Activated CD4-positive, CD25-positive, alpha-beta regulatory T cell (primary cell): ENCODE data around the gene PTH1R.

ENCODE experiments used
- DNase-seq, 4 experiments: peaks; one replicate each; lab custom pipeline; 2025; lab: John Stamatoyannopoulos, UW

PTH1R gene

GRCh38 chr3:46913644-46914043, 36.1 kb downstream of the PTH1R start:
- no peak for DNase-seq

GRCh38 chr3:46914849-46915248, 37.3 kb downstream of the PTH1R start:
- no peak for DNase-seq

- no peak for DNase-seq
Measured at GRCh38 chr3:46915297-46915822, 37.8 kb downstream of the PTH1R start.

GRCh38 chr3:46916278-46916677, 38.8 kb downstream of the PTH1R start:
- DNase-seq, result no peak

- no peak for DNase-seq
Measured at GRCh38 chr3:46916799-46917198, 39.3 kb downstream of the PTH1R start.

- no peak for DNase-seq
Measured at GRCh38 chr3:46917257-46917656, 39.7 kb downstream of the PTH1R start.

- DNase-seq, result no peak
Measured at GRCh38 chr3:46918202-46918601, 40.7 kb downstream of the PTH1R start.

GRCh38 chr3:46918634-46919033, 41.1 kb downstream of the PTH1R start:
- DNase-seq, result no peak

GRCh38 chr3:46921041-46921440, 43.5 kb downstream of the PTH1R start:
- no peak for DNase-seq

GRCh38 chr3:46921871-46922271, 44.4 kb downstream of the PTH1R start:
- no peak for DNase-seq

- DNase-seq, result no peak
Measured at GRCh38 chr3:46922426-46922825, 44.9 kb downstream of the PTH1R start.

GRCh38 chr3:46922871-46923558, 45.5 kb downstream of the PTH1R start:
- DNase-seq, result no peak

- DNase-seq, result no peak
Measured at GRCh38 chr3:46923559-46924350, 46.2 kb downstream of the PTH1R start.

- DNase-seq, result no peak
Measured at GRCh38 chr3:46924921-46925584, 47.5 kb downstream of the PTH1R start.

- DNase-seq, result no peak
Measured at GRCh38 chr3:46925585-46925934, 48.0 kb downstream of the PTH1R start.

- DNase-seq, result no peak
Measured at GRCh38 chr3:46926039-46926438, 48.5 kb downstream of the PTH1R start.

GRCh38 chr3:46926447-46926846, 48.9 kb downstream of the PTH1R start:
- no peak for DNase-seq

GRCh38 chr3:46926871-46927717, 49.6 kb downstream of the PTH1R start:
- DNase-seq, result no peak

- DNase-seq, result no peak
Measured at GRCh38 chr3:46927718-46928073, 50.2 kb downstream of the PTH1R start.

GRCh38 chr3:46928282-46928681, 50.8 kb downstream of the PTH1R start:
- no peak for DNase-seq

- DNase-seq, result no peak
Measured at GRCh38 chr3:46929324-46929723, 51.8 kb downstream of the PTH1R start.
